HG02981 (cell line): Measurements from ENCODE around the gene ADAMTS12.

Experiments
- ATAC-seq: cut with Tn5 transposase; IDR thresholded peaks from one replicate; pipeline ENCODE4 v1.9.1; 2021; ENCODE audit warnings: mild to moderate bottlenecking, moderate library complexity; ENCODE audit not compliant: unreplicated experiment

Gene ADAMTS12

DNA sequence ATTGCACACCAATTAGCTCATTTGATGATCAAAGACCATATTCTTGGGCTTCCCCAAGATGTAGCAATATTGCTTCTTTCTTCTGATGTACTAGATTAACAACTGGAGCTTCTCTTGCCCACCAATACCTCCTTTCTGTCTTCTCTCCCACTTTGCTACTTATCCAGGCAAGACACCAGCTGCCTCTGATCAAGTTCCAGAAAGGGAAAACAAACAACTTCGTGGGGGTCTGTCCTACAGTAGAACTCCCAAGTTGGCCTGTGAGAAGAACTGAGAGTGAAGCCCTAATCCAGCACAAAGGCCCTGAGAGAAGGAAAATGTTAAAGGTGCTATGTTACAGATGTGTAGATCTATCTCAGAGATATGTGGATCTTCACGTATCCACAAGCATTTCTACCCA, 44.9 kb downstream of the ADAMTS12 start:
- ATAC-seq = no peak

DNA sequence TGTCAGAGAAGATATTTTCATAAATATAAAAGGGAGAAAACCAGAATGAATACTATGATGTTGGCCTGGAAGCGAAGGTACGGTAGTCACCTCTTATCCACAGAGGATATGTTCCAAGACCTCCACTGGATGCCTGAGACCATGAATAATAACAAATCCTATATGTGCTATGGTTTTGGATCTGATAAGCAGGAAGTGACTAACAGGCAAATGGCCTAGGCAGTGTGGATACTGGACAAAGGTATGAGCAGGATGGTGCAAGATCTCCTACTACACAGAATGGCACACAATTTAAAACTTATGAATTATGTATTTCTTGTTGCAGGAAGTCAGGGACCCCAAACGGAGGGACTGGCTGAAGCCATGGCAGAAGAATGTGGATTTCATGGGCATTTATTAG, 48.2 kb downstream of the ADAMTS12 start:
- ATAC-seq = no peak

DNA sequence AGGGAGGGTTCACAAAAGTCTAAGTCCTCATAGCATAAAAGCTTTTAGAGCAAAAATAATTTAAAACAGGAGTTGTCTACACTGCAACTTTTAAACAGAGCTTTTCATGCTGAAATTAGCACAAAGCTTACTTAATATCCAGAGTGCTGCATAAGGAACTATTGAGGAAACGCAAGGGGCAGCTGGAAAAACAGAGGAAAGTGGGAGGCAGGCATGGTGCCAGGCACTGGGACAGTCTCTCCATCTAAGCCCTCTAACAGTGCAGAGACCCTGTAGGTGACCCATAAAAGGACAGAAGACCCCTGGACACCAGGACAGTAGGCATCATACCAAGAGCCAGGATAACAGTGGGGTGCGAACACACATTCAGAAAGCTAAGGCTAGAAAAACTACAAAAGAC, 49.3 kb downstream of the ADAMTS12 start:
- no peak for ATAC-seq

DNA sequence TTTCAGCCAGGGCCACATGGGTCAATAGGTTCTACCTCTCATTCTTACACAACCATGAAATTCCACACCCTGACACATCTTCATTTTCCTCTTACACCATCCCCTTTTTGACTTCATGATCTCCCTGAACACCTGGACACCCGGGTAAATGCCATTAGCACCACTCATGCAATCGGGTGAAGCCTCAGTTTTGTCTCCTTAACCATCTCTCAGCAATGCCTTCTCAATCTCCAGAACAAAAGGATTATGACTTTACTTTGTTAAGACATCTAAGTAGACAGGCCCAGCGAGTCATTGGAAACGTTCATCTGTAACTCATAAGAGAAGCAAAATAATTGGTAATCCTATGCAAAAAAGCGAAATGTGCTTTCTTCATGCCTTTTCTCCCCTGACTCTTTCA, 49.9 kb downstream of the ADAMTS12 start:
- ATAC-seq = no peak

DNA sequence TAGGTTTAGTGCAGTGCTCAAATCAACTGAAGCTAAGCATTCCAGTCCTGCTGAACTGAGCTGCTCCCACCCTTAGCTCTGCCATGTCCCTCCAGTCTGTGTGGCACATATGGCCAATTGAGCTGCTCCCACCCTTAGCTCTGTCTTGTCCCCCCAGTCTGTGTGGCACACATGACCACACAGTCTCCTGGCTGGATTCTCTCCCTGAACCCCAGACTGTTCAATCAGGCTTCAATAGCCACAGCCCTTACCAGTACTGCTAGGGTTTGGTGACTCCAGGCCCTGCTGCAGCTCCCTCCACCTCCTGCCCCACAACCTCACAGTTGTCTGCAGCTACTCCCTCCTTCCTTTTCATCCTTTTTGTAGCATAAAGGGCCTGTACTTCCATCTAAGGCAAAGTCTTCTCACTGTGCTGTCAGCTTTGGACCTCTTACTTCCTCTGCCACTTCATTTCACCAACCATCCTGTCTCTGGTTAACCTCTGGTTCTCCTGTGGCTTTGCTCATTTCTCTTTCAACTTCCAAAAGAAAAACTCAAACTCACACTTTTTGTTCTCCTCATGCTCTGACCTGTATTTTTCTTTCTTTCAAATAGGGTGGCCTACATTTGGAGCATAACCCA, 50.8 kb downstream of the ADAMTS12 start:
- peak; percentile 72 for ATAC-seq

DNA sequence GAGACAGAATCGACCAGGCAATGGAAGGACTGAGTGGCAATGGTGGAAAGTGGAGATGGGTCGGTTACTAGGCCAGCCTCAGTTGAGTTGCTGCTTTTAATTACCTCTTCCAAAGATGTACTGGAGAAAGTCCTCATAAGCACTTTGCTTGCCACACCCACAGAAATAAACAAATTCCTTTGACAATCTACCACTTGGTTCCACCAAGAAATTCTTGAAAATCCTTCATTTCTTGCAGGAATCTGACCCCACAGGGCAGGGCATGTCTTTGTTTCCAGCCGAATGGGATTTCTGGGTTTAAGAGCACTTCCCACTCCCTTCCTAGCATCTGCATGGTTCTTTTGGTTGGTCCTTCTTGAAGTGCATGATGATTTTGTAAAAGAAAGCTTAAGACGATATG, 54.5 kb downstream of the ADAMTS12 start:
- ATAC-seq = no peak

DNA sequence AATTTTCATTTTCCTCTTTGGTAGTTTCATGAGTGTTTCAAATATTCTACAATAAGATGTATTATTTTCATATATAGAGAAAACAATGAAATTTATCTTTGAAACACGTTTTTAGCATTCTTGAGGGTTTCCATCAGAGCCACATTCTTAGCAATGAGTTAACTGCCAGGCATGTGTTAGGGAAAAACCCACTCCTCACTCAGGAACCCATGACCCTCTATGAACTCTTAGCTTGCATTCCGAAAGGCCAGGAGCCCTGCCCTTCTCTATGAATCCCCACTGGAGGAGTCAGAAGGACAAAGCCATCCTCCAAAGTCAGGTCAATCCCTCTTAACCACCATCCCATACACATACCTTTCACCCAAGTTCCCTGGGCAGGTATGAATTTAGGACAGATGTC, 57.5 kb downstream of the ADAMTS12 start:
- ATAC-seq = no peak

DNA sequence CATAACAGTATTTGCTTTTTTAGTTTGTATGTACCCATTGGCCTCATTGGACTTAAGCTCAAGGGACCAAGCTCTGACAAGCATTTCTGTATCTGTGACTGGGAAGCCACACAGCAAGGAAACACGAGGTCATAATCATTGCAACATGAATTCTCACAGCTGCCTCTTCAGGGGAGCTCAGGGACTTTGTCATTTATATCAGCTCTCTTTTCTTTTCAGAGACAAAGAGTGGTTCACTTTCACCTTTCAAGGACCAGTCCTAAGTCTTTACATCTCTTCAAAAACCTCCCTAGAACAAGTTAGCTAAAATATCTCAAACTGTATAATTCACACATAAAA, 58.6 kb downstream of the ADAMTS12 start:
- ATAC-seq = no peak

DNA sequence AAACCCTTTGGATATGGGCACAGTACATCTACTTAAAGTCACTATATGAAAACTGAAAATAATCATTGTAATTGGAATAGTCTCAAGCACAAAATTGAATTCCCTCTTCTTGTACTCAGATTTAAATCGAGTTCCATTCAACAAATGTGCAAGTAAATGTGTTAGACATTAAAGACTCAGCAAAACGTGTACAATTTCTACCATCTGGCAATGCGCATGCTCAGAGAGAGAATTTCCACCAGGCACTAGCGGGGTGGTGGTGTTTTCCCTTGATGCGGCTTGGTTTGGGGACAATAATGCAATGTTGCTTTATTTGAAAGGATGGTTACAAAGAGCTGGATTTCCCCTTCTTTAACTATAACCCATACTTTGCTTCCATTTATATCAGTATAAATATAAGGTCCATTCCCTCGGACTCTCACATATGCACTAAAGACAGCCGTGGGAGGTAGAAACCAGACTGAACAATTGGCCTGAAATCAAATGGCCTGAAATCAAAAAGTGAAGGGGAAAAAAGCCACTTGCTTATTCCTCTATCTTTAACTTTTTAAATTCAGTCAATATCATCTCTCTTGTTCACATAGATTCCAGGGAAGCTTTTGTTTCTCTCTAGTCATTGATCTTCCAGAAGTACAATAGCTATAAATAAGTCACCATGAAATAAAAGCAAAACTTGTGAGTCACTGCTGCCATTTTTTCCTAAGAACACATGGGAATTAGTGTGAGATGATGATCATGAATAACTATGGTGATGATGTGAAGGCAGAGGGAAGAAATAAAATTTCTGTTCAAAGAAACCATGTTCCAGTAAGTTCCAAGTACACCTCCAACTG, 59.2 kb downstream of the ADAMTS12 start:
- ATAC-seq = no peak

DNA sequence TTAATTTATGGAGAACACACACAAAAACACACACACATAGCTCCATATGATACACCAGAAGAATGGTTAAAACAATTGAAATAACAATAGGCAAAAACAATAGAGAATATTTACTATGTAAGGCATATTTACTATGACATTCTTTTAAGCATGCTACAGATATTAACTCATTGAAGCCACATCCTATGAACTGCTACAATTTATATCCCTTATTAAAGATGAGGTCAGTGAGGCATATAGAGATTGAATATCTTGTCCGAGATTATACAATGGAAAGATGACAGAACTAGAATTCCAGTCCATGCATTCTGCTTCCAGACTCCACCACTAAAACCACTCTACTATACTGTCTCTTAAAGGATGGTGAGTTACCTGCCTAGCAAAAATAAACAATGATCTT, 60.7 kb downstream of the ADAMTS12 start:
- ATAC-seq = no peak

DNA sequence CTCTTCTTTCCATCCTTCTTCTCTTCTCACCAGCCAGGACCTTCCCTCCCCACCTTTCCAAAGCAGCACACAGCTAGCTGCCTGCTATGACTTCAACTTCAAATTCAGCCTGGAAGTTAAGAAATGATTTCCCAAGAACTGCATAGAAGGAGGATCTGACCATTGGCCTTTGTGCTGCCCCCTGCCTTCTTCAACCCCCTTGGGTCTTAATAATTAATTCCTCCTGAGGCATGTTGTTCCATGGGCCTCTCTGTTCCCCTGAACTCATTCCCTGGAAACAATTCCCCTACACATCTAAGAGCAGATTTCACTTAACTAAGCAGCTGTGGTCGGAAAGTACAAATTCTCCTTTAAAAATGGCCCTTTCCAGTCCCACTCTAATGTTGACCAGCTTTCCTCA, 62.4 kb downstream of the ADAMTS12 start:
- no peak for ATAC-seq

DNA sequence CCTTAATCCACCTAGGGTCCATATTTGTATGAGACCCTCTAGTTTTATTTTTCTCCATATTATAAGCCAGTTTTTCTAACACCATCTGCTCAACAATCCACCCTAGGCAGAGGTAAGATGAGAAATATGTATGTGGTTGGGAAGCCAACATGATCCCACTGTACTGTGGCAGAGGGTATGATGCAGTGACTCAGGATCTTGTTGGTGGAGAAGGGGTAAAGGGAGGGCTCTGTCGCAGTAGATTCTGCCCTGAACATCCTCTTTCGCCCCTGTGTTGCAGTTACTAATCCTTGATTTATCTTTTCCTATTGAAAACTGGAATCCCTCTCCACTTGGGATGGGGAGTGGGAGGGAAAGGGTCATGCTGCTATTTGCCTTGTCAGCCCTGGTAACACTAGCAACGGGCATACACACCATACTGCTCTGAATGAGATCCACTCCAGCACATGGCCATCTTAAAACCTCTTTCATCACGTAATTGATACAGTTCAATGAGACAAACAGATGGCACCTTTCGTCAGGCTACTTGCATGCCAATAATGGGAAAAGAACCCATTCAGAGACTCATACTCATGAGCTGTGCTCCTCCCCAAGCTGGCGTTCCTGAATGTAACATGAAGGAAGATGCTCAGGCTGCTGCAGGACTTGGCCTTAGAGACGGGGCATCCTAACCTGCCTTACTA, 63.0 kb downstream of the ADAMTS12 start:
- no peak for ATAC-seq

DNA sequence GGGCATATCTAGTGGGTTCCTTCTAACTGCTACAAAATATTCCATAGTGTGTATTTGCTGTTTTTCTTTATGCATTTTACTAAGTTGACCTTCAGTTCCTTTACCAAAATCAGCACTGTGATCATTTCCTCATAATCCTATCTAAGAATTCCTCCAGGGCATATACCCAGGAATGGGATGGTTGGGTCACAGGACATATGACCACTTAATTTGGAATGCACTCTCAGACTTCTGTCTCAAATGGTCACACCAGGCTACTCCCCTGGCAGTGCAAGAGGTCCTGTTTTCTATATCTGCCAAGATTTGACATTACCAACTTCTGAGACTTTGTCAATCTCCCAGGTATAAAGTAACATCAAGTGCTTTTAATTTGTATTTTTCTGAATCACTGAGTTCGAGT, 63.9 kb downstream of the ADAMTS12 start:
- no peak for ATAC-seq

DNA sequence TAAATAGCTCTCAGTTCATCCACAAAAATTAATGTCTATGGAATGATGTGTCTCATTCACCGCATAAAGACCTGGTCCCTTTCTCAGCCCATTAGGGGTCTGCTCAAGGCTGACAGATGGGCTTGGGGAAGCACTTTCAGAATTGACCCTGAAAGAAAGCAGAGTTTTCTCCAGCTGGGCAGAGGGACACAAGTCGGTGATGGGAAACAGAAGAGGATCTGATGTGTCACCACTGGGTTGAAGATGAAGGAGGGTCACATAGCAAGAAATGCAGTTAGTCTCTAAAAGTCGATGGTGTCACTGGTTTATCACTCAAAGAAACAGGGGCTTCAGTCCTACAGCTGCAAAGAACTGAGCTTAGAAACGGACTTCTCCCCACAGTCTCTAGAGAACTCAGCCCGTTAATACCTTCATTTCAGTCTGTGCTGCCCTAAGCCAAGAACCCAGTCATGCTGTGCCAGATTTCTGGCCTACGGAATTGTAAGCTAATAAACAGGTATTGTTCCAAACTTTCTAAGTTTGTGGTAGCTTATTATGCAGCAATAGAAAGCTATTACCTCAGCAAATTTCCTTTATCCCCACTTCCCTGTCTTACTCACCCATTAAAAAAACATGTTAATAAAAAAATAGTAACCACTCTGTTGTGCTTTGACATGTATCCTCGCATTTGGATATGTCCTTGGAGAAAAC, 64.6 kb downstream of the ADAMTS12 start:
- no peak for ATAC-seq

DNA sequence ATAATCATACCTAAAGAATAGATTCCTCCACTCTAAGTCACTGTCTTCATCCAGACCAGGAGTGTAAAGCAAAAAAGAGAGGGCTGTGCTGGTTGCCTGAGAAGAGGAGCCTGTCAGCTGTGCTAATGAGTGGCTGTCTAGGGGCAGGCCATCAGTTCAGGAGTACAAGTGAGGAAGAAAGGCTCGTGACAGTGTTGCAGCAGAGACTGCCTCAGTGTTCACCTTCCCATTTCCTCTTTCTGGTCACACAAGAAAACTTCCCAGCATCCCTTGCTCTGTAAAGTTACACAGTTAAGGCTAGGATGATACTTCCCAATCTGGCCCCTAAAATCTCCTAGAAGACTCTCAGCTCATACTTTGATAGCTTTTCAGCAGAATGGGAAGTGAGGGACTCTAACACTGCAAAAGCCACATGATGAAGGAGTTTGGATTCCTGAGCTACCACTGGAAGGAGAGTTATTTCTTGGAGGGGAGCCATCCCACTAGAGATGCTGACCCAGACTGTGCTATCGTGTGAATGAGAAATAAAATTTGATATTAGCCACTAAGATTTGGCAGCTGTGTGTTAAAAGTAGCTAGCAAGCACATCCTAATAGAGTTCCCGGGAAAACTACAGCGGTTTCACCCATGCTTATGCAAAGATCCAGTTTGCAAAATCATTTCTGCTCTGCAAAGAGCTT, 67.1 kb downstream of the ADAMTS12 start:
- ATAC-seq = no peak

DNA sequence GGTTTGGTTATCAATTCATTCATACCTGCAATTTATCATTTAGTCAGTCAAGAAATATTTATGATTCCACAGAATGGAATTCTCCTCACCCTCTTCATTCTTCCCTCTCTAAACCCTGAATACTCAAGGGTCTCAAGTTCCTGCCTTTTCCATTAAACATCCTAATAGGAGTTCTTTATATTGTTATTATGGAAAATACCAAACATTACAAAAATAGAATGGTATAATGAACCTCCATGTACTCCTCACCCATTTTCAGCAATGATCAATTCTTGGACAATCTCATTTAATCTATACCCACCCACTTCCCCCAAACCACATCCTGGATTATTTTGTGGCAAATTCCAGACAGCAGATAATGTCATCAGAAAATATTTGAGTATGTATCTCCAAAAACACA, 74.5 kb downstream of the ADAMTS12 start:
- no peak for ATAC-seq

DNA sequence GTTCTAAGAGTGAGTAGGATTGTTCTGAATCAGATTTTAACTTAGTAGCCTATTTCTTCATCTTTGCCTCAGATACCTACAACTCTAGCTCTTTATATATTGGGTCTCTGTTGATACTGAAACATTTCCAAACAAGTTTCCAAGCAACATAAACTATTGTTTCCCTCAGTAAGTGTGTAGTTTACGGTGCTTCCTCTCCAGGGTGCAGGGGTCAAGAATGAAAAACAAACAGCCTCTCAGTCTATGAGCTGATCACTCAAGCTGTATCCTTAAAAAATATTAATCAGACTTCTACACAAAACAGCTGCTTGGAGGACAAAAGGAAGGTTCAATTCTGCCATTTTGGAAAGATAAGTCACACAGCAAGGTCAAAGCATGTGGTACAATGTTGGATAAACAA, 75.0 kb downstream of the ADAMTS12 start:
- no peak for ATAC-seq

DNA sequence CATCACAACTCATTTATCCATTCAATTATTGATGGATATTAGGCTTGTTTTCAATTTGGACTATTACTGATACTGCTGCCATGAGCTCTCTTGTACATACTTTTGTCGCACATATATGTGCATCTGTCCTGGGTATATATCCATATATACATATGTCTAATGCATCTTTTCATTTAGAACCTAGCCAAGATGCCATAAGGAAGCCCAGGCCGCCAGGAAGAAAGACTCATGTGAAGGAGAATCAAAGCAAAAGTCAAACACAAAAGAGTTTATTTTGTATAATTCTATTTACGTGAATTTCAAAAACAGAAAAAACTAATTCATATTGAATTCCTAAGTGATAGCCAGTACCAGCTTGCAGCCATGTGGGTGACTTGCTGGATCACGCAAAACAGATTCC, 79.0 kb downstream of the ADAMTS12 start:
- ATAC-seq = no peak

DNA sequence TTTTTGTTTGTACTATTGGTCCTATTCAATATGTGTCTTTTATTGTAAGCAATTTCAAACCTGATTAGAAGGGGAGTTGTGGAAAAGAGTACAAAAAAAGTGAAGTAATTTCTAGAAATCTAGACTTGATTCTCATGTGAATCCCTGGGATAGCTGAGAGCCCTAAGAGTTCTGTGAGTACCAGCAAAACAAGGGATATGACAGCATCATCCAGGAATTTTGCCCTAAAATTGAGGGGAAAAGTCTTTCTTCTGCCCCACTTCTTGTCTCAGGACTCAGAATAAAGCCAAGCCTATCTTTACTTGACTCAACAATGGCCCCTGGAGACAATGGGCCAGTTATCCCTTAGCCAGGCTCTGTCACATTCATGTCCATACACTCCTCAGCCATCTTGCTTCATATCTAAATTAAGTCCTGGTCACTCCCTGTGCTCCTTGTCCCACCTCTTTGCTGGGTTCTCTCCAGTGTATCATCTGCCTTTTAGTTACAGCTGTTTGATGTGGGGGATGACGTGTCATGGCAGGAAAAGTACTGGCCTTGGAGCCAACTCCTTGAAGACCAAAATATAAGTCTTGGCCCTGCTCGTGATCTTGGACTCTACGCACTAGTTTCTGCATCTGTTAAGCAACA, 81.2 kb downstream of the ADAMTS12 start:
- ATAC-seq = no peak

DNA sequence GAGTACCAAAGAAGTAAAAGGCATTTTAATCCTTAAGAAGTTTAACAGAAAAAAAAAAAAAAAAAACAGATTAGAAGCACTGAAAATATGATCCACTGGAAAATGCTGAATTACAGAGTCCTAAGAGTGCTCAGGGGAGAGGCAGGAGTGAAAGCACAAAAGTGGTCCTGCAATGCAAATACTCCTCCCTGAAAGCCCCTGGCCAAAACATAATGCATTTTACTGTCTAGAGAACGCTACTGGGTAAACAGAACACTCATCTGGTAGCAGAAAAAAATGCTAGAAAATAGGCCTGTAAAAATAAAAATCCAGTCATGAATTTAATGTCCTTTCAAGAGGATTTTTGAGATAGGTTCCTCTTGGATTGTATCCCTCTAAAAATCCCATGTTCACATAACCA, 81.9 kb downstream of the ADAMTS12 start:
- no peak for ATAC-seq

DNA sequence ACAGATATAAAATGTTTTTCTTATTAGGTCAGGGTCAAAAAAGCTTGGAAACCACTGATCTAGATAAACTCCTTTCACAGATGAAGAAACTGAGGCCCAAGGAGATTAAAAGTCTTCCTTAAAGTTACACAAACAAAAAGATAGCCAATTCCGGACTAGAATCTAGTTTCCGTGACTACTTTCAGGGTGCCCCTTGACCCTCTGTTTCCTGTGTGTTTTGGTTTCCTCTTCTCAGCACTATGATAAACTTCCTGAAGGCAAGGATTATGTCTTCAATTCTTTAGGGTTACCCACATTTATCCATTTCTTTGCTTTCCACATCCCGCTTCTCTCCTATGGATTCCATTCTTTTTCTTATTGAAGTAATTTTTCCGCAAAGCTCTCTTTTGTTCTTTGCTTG, 83.1 kb downstream of the ADAMTS12 start:
- no peak for ATAC-seq
